Endothelial cell of umbilical vein (primary cell): Measurements from ENCODE around the gene LCN9. TPM values are rescaled to one million over a fixed set of nuclear protein-coding genes. Genes with fewer than 3 reads are reported as not detected.

ENCODE experiments used
- BruUV-seq: library from RNA; stranded (reverse); fragments of 400-500 nt; replicated peaks from 2 replicates; lab custom pipeline; 2021; lab: Mats Ljungman, UMichigan
- CTCF ChIA-PET: fragments of 300-600, 350-600 bp; sonication (Branson Sonifier 250); formaldehyde crosslinking; loops from one replicate; lab custom pipeline; 2021; ENCODE audit warnings: antibody characterized with exemption, inconsistent platforms; lab: Charles Lee
- POLR2A ChIA-PET: fragments of 300-600, 350-600 bp; sonication (Branson Sonifier 250); formaldehyde crosslinking; loops from one replicate; lab custom pipeline; 2021; ENCODE audit warnings: antibody characterized with exemption, inconsistent platforms; lab: Charles Lee
- DNase-seq: peaks from one replicate; pipeline ENCODE4 v3.0.0-alpha.2; 2011; ENCODE audit warnings: low read depth, low spot score
- FAIRE-seq: peaks from 2 replicates; lab custom pipeline; 2011; peaks lifted over from hg19 to GRCh38; lab: Jason Lieb, UNC
- H2AFZ ChIP-seq: 2 replicates; pipeline ENCODE4 v1.6.0; 2012; ENCODE audit warnings: low read depth, low read length, control low read depth, inconsistent platforms
- H3K27ac ChIP-seq: 2 replicates; pipeline ENCODE4 v1.5.1; 2011; ENCODE audit warnings: low read depth, mild to moderate bottlenecking, control low read depth, low read length, moderate library complexity; ENCODE audit not compliant: insufficient read depth
- H3K27me3 ChIP-seq, 2 experiments: 2 replicates each; pipeline versions ENCODE4 v1.6.0 to v1.6.1; 2011; ENCODE audit warnings: low read length in 2 of 2, mixed read lengths in 1 of 2; ENCODE audit not compliant: control insufficient read depth in 2 of 2, insufficient read depth in 2 of 2
- H3K36me3 ChIP-seq, 2 experiments: 2 replicates in 1 of 2; 3 replicates in 1 of 2; pipeline ENCODE4 v1.5.1; 2011; ENCODE audit warnings: low read length in 2 of 2, mild to moderate bottlenecking in 1 of 2, moderate library complexity in 1 of 2; ENCODE audit not compliant: control insufficient read depth in 2 of 2, insufficient read depth in 2 of 2; ENCODE audit errors: extremely low read depth in 1 of 2
- H3K4me1 ChIP-seq: 3 replicates; pipeline ENCODE4 v1.5.1; 2011; ENCODE audit warnings: mild to moderate bottlenecking, low read length; ENCODE audit not compliant: control insufficient read depth, insufficient read depth; ENCODE audit errors: extremely low read depth
- H3K4me2 ChIP-seq: 2 replicates; pipeline ENCODE4 v1.6.1; 2011; ENCODE audit warnings: low read length, control low read depth, mixed read lengths; ENCODE audit not compliant: insufficient read depth
- H3K4me3 ChIP-seq, 3 experiments: fragments of 200-600 bp in 1 of 3; sonication (generic), shearing (Covaris generic) in 1 of 3; replicated peaks in 1 of 3; 2 replicates each; pipeline ENCODE4 v1.5.1; 2011 to 2016; ENCODE audit warnings: control low read depth in 3 of 3, low read length in 3 of 3, mild to moderate bottlenecking in 2 of 3, inconsistent platforms in 1 of 3, low read depth in 1 of 3, moderate library complexity in 1 of 3; ENCODE audit not compliant: insufficient read depth in 1 of 3
- H3K79me2 ChIP-seq: 2 replicates; pipeline ENCODE4 v1.6.0; 2012; ENCODE audit warnings: low read length, inconsistent platforms; ENCODE audit not compliant: control insufficient read depth, insufficient read depth
- H3K9ac ChIP-seq: replicated peaks from 2 replicates; pipeline ENCODE3; 2011; ENCODE audit warnings: low read length, control low read depth; ENCODE audit not compliant: insufficient read depth; ENCODE audit errors: extremely low read depth
- H3K9me1 ChIP-seq: replicated peaks from 3 replicates; pipeline ENCODE4 v1.6.0; 2011; ENCODE audit warnings: mild to moderate bottlenecking, low read length; ENCODE audit not compliant: control insufficient read depth, insufficient read depth; ENCODE audit errors: extremely low read depth
- H3K9me3 ChIP-seq: replicated peaks from 2 replicates; pipeline ENCODE4 v1.5.1; 2012; ENCODE audit warnings: low read length, inconsistent platforms; ENCODE audit not compliant: control insufficient read depth, insufficient read depth
- H4K20me1 ChIP-seq: replicated peaks from 2 replicates; pipeline ENCODE3; 2011; ENCODE audit warnings: mild to moderate bottlenecking, low read length; ENCODE audit not compliant: control insufficient read depth, insufficient read depth; ENCODE audit errors: extremely low read depth
- EZH2 ChIP-seq: IDR thresholded peaks from 2 replicates; pipeline ENCODE4 v1.6.1; 2012; ENCODE audit warnings: borderline replicate concordance, low read depth, mild to moderate bottlenecking, moderate library complexity, low read length, inconsistent platforms; ENCODE audit not compliant: severe bottlenecking
- FOS ChIP-seq: IDR thresholded peaks from 2 replicates; pipeline ENCODE4 v1.6.1; 2011; ENCODE audit warnings: mild to moderate bottlenecking, low read length, moderate library complexity, borderline replicate concordance; ENCODE audit not compliant: insufficient read depth
- GATA2 ChIP-seq: IDR thresholded peaks from 2 replicates; pipeline ENCODE4 v1.7.0; 2011; ENCODE audit warnings: low read depth, mild to moderate bottlenecking, moderate library complexity, mixed read lengths, low read length; ENCODE audit not compliant: insufficient read length, insufficient read depth
- JUN ChIP-seq: IDR thresholded peaks from 2 replicates; pipeline ENCODE4 v1.6.1; 2011; ENCODE audit warnings: borderline replicate concordance, low read depth; ENCODE audit not compliant: insufficient read length, insufficient read depth
- MYC ChIP-seq: IDR thresholded peaks from one replicate; pipeline ENCODE4 v1.6.1; 2011; ENCODE audit warnings: mild to moderate bottlenecking, low read depth, low read length
- POLR2A ChIP-seq: IDR thresholded peaks from 2 replicates; pipeline ENCODE4 v1.6.1; 2012; ENCODE audit warnings: low read depth, mild to moderate bottlenecking, control low read depth, low read length
- POLR2AphosphoS5 ChIP-seq: IDR thresholded peaks from 2 replicates; pipeline ENCODE4 v1.6.1; 2012; ENCODE audit warnings: low read depth, mild to moderate bottlenecking, control low read depth, low read length, moderate library complexity; ENCODE audit not compliant: insufficient read depth
- dilution Hi-C: fragments of 300-500 bp; cut with MboI; formaldehyde crosslinking; loops from one replicate; pipeline ENCODE4 v1.15.0; 2019; ENCODE audit warnings: low sequenced_read_pairs; ENCODE audit not compliant: extremely low pct_ligation_motif_present
- intact Hi-C: fragments of 100-400 bp; cut with micrococcal nuclease; formaldehyde crosslinking; loops from one replicate; pipeline ENCODE4 v1.10.0; 2022
- polyA plus RNA-seq, 4 experiments: library from polyadenylated mRNA; depleted of rRNA in 3 of 4; stranded (reverse) in 3 of 4; unstranded in 1 of 4; fragments of >200 nt; gene quantifications; 2 replicates each; pipeline versions ENCODE4 v1.2.1 to v1.2.3, GENCODE V29; 2011 to 2012; ENCODE audit warnings: missing spikeins in 1 of 4
- total RNA-seq: library from RNA; stranded (reverse); gene quantifications from 2 replicates; pipeline ENCODE4 v1.2.3, GENCODE V29; 2021
- TF ChIP-seq, protein P1 (sequence below): IDR thresholded peaks from 2 replicates; pipeline ENCODE4 v1.6.1; 2011; ENCODE audit not compliant: insufficient read depth, insufficient read length
- TF ChIP-seq, protein P2 (sequence below), 2 donors: IDR thresholded peaks; 1 replicate in 1 of 2; 2 replicates in 1 of 2; pipeline ENCODE4 v1.5.1; 2011; ENCODE audit warnings: low read length in 2 of 2, mild to moderate bottlenecking in 2 of 2, moderate library complexity in 2 of 2, control low read depth in 1 of 2, inconsistent platforms in 1 of 2, low read depth in 1 of 2; ENCODE audit not compliant: insufficient read depth in 1 of 2; ENCODE audit errors: extremely low read depth in 1 of 2

The LCN9 gene
- total and polyA plus RNA-seq, 2 donors (not counting 3 experiments of a cell fraction or from before 2014, with no cell fraction given), result not detected

DNA sequence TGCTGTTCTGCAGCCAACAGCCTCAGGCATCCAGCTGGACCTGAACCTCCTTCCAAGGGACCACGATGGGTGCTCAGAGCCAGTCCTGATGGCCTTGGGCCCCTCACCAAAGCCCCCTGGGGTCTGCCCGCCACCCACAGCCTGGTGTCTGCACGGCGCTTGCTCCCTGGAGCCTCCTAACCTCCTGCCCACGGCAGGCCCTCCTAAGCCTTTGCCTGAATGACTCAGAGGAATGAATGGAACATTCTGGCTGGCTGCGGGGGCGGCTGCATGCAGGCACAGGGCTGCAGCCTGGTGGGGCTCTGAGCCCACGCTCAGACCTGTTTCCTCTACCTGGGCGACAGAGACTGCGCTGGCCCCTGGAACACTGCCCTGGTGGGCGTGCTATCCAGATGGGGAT lies 29.3 kb downstream of the LCN9 start:
- Histone ChIP-seq H3K27me3 (no peaks in the 10 kb centered on the region), H3K9ac (no peak overlapping the region), H3K36me3 (no peaks in the 10 kb centered on the region), H3K79me2 (no peaks in the 10 kb centered on the region), H3K4me3 (no peak overlapping the region), H3K9me3 (no peaks in the 10 kb centered on the region), H3K4me2 (no peak overlapping the region), H4K20me1 (no peaks in the 10 kb centered on the region), H3K4me1 (no peaks in the 10 kb centered on the region), H3K27ac (no peak overlapping the region), H2AFZ (no peak overlapping the region), H3K9me1 (no peaks in the 10 kb centered on the region)
- DNase-seq (no peak), FAIRE-seq (no peak)
- CTCF ChIA-PET, result no interaction called here
- BruUV-seq, result no TSS peak
- intact Hi-C loops (no loop called here), dilution Hi-C loops (no loop called here)
- TF ChIP-seq, protein P1, sequence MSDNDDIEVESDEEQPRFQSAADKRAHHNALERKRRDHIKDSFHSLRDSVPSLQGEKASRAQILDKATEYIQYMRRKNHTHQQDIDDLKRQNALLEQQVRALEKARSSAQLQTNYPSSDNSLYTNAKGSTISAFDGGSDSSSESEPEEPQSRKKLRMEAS, result no peak
- no peak for TF ChIP-seq GATA2
- TF ChIP-seq JUN, result no peak
- TF ChIP-seq, protein P2, sequence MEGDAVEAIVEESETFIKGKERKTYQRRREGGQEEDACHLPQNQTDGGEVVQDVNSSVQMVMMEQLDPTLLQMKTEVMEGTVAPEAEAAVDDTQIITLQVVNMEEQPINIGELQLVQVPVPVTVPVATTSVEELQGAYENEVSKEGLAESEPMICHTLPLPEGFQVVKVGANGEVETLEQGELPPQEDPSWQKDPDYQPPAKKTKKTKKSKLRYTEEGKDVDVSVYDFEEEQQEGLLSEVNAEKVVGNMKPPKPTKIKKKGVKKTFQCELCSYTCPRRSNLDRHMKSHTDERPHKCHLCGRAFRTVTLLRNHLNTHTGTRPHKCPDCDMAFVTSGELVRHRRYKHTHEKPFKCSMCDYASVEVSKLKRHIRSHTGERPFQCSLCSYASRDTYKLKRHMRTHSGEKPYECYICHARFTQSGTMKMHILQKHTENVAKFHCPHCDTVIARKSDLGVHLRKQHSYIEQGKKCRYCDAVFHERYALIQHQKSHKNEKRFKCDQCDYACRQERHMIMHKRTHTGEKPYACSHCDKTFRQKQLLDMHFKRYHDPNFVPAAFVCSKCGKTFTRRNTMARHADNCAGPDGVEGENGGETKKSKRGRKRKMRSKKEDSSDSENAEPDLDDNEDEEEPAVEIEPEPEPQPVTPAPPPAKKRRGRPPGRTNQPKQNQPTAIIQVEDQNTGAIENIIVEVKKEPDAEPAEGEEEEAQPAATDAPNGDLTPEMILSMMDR (IDR thresholded peaks at IDR 0.05; ENCODE audit: extremely low read depth in 1 of 2, insufficient read depth in 1 of 2, low read depth in 1 of 2, low read length in 2 of 2), result no peak
- TF ChIP-seq FOS, result no peak
- TF ChIP-seq POLR2AphosphoS5, result no peak
- no peak for TF ChIP-seq POLR2A
- TF ChIP-seq EZH2, result no peak
- TF ChIP-seq MYC, result no peak
- POLR2A ChIA-PET, result no interaction called here
